SKM-1 treated with dmso at 0.1 percent for 144 hours (cell line): ENCODE results near the gene ZNF552.
"Not testable (repeated sequence)": the region's sequence is repeated elsewhere in the genome, so short reads cannot be mapped to it uniquely, and the experiment has no call there.

Source experiments
- DNase-seq: peaks from one replicate; lab custom pipeline; 2025; ENCODE audit not compliant: unreplicated experiment; lab: John Stamatoyannopoulos, UW

Gene ZNF552

DNA sequence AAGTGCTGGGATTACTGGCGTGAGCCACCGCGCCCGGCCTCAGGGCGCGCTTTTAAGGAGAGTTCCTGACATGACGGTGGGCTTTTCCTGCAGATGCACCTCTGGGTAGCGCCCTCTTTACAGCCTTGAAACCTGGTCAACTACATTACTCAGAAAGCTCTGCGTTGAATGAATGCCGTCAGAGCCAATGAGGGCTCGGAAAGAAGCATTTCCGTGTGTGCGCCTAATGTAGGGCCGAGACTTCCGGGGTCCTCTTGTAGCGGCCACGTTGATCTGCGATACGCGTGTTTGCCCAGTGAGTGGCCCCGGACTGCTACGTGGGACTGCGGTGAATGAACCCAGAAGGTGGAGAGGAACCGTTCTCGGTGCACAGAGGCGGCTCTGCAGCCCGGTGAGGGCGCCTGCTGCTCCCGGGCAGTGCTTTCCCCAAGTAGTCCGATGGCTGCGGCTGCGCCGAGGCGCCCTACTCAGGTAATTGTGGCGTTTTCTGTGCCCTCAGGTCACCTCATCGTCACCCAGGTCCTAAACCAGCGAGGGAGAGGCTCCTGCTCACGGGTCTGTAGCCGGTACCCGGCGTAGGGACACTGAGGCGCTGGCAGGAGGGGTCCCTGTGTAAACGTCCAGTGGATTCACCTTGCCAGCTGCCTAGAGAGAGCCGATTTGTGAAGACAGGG lies 4.9 kb upstream of the ZNF552 start:
- peak; percentile 57 for DNase-seq

DNA sequence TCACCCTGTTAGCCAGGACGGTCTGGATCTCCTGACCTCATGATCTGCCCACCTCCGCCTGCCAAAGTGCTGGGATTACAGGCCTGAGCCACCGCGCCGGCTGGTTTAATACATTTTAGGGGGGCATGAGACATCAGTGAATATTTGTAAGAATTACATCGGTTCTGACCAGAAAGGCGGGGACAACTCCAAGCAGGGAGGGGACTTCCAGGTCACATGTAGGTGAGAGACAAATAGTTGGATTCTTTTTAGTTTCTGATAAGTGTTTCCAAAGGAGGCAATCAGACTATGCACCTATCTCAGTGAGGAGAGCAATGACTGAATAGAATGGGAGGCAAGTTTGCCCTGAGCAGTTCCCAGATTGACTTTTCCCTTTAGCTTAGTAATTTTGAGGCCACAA lies 3.7 kb upstream of the ZNF552 start:
- no peak for DNase-seq

DNA sequence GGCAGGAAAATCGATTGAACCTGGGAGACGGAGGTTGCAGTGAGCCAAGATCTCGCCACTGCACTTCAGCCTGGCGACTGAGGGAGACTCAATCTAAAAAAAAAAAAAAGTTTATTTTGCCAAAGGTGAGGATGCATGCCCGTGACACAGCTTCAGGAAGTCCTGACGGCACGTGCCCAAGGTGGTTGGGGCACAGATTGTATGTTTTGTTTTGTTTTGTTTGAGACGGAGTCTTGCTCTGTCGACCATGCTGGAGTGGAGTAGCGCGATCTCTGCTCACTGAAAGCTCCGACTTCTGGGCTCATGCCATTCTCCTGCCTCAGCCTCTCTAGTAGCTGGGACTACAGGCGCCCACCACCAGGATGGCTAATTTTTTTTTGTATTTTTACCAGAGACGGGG lies 3.3 kb upstream of the ZNF552 start:
- no peak for DNase-seq

DNA sequence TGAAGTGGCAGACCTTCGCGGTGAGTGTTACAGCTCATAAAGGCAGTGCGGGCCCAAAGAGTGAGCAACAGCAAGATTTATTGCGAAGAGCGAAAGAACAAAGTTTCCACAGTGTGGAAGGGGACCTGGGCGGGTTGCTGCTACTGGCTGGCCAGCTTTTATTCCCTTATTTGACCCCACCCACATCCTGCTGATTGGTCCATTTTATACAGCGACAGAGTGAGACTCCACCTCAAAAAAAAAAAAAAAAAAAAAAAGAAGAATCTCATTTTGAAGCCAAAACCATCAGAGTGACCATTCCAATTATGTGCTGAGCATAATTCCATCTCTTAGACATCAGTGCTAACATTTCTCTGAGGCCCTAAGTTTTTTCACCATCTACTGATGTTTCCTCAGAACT lies 1.9 kb upstream of the ZNF552 start:
- DNase-seq, result no peak

DNA sequence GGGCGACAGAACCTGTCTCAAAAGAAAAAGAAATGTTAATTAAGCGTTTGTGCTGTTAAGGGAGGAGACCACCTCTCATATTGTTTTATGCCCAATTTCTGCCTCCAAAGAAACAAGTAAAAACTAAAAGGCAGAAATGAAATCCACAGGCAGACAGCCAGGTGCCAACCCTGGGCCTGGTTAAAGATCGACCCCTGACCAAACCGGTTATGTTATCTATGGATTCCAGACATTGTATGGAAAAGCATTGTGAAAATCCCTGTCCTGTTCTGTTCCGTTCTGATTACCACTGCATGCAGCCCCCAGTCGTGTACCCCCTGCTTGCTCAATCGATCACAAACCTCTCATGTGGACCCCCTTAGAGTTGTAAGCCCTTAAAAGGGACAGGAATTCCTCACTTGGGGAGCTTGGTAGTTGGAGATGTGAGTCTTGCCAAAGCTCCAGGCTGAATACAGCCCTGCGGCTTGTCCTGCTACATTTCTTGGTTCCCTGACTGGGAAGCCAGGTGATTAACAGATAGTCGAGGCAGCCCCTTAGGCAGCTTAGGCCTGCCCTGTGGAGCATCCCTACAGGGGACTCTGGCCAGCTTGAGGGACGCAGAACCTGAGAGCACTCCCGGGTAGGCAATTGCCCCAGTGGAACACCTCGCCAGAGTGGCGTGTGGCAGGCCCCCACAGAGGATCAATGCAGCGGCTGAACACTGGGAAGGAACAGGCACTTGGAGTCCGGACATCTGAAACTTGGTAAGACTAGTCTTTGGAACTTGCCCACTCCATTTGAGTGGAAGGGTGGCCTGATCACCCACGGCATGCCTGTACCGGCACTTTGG lies 748 bp upstream of the ZNF552 start:
- no peak for DNase-seq

DNA sequence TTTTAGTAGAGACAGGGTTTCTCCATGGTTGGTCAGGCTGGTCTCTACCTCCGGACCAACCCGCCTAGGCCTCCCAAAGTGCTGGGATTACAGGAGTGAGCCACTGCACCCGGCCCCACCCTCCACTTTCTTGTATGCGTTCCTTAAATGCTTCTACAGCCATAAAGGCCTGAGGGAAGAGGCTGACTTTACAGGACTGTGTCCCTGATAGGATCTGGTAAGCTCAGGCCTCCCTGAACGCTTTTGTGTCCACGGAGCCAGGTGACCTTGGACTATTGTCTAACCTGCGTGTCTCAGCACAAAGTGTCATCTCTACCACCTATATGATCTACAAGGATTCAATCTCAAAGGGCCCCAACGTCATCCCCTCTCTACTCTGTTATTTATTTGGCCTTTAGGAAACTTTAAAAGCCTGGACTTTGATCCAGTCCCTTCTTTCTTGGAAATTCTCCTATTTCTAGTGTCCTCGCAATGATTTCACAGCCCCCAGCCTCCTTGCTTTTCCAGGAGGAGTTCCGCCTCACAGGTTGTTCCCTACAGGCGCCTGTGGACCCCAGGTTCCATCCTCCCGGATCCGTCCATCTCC lies 701 bp downstream of the ZNF552 start:
- DNase-seq, result no peak

DNA sequence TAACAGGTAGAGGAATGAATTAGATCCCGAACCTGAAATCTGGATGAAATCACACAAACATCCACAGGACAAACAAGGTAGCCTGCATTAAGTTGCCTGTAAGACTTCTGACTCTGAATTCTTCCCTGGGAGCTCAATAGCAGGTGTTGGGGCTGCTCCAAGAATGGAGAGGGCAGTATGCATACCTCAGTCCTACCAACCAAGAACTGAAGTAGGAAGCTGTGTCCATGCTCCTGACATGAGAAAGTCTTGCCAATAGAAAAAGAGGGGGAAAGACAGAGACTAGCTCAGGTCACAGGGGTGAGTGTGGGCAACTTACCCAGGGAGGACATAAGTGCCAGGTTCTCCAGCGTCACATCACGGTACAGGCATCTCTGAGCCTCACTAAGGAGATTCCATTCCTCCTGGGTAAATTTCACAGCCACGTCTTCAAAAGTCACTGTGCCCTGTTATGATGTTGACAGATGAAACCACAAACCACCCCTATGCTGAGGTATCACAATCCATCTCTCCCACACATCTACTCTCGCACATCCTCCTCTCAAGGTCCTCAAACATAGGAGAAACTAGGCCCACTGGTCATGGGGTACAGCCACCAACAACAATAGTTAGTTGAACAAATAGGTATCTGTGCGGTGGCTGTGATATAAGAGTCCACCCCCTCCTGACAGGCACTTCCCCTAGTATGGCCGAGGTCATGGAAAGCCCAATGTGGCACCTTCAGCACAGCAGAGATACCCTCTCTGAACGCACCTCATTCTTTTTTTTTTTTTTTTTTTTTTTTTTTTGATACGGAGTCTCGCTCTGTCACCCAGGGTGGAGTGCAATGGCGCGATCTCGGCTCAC lies 1.5 kb downstream of the ZNF552 start:
- DNase-seq, result not testable (repeated sequence)

DNA sequence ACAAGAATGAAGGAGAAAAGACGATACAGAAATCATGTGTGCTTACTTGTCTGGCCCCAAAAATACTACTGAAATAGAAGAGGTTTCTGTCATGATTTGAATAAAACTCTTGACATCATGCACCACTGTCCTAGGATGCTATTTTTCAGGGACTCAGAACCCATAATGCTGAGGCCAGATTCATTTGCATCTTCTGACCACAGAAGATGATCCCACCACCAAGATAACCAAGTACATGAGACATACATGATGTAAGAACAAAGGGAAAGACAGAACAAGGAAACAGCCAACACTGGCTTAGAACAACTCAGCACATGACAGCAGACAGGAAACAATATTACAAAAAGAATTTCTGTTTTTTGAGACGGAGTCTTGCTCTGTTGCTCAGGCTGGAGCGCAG lies 2.5 kb downstream of the ZNF552 start:
- DNase-seq, result no peak

DNA sequence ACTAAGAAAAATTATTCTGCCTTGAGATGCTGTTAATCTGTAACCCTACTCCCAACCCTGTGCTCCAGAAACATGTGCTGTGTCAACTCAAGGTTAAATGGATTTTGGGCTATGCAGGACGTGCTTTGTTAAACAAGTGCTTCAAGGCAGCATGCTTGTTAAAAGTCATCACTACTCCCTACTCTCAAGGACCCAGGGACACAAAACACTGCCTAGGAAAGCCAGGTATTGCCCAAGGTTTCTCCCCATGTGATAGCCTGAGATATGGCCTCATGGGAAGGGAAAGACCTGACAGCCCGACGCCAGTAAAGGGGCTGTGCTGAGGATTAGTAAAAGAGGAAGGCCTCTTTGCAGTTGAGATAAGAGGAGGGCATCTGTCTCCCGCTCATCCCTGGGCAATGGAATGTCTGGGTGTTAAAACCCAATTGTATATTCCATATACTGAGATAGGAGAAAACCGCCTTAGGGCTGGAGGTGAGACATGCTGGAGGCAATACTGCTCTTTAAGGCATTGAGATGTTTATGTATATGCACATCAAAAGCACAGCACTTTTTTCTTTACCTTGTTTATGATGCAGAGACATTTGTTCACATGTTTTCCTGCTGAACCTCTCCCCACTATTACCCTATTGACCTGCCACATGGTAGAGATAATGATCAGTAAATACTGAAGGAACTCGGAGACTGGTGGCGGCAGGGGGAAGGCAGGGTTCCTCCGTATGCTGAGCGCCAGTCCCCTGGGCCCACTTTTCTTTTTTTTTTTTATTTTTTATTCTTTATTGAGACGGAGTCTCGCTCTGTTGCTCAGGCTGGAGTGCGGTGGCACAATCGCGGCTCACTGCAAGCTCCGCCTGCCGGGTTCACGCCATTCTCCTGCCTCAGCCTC lies 4.1 kb downstream of the ZNF552 start:
- DNase-seq, result not testable (repeated sequence)

DNA sequence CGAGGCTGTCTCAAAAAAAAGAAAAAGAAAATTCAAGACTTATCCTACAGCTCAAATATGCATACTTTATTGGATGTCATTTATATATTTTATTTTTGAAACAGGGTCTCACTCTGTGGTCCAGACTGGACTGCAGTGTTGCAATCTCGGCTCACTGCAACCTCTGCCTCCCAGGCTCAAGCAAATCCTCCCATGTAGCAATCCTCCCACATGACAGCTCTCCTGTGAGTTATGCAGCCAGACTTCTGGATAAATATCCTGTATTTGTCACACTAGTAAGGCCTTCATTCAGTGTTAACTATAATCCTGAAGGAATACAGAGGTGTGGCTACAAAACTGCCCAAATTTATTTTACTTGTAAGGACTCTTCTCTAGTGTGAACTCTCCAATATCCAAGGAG lies 7.2 kb downstream of the ZNF552 start:
- no peak for DNase-seq

DNA sequence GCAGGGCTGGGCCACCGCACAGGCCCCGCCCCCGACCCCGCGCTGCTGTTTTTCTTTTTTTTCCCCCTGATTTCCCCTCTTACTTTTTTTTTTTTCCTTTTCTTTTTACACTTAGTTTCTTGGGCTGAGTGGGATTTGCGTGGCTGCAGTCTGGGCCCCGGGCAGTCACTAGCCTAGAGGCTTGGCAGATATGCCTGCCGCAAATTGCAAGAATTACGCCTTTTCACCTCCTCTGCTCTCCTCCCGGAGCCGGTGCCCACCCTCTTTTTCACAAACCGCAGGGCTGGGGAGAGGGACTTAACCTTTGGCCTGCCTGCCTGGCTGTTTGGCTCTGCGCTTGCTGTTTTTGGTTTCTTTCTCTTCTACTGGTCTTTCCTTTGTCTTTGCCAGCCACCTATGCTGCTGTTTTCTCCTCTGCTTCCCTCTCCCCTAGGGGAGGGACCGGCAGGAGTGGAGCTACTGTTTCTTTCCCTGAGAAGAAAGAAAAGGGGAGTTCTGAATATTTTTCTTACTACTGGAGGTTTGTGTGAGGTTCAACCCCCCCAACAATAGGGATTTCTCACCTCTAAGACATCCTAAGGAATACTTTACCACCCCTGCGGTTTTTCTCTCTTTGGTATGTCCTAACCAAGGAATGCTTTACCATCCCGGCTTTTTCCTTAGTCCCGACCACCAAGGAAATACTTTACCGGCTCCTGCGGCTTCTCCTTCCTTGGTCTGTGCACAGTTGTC lies 11.0 kb downstream of the ZNF552 start:
- no peak for DNase-seq

DNA sequence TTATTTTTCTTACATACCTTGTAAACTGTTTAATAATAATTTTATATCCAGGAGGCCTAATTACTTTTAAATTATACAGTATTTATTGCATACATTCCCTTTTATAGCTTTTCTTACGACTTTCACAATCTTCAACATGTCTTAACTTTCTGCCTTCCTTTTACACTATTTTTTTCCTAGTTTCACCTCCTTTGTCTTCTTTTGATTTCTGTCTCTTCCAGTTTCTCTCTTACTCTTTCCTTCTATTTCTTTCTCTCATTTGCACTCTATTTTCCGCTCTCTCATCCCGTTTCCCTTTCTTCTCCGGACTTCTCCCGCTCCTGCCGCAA lies 11.5 kb downstream of the ZNF552 start:
- no peak for DNase-seq

DNA sequence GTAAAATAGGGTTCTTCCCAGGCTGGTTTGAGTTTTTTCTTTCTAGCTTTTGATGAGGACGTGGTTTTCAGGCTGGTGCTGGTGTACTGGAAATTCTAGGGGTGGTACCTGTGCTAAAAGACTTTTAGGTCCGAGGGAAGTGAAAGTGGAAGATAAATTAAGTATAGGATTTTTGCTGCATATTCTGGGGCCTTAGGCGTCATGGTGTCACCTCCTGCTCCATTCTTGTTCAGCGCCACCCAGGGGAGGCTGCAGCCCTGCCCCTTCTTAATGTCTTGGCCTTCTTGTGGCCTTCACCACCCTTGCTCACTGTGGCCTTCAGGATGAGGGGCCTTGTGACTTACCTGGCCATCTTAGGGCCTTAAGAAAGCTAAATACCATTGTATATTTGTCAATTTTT lies 12.4 kb downstream of the ZNF552 start:
- DNase-seq, result no peak

DNA sequence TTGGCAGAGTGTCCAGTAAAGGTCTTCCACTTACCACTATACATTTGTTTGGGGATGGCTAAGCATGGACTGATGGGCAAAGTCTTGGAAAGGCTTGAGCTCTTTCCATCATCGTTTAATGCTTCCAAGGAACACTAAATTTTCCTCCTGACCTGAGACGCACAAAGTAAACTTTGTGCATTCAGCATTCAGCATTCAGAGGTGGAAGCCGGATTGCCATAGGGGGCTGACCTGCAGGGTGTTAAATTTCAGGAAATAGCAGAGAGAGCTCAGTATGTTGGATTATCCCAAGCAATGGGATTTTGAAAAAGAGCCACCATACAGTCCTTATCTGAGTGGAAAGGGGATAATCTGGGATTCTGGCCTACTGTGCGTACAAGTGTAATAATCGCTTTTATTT lies 14.0 kb downstream of the ZNF552 start:
- DNase-seq, result no peak

DNA sequence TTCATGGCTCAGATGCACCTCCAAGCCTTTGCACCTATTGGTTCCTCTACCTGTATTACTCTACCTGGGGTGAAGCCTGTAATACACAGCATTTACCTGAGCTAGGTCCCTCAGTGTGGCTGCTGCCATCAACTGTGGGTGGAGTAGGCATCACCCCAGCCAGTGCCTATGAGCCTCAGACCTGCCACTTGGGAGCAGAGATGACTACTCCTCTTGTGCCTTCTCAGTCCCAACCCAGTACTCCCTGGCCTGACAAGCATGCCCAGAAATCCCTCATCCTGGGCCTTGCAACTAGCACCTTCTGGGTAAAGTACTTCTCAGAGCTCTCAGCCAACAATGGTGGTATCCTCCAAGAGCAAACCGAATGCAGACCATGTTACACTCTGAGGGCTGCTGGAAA lies 18.1 kb downstream of the ZNF552 start:
- not testable (repeated sequence) for DNase-seq

DNA sequence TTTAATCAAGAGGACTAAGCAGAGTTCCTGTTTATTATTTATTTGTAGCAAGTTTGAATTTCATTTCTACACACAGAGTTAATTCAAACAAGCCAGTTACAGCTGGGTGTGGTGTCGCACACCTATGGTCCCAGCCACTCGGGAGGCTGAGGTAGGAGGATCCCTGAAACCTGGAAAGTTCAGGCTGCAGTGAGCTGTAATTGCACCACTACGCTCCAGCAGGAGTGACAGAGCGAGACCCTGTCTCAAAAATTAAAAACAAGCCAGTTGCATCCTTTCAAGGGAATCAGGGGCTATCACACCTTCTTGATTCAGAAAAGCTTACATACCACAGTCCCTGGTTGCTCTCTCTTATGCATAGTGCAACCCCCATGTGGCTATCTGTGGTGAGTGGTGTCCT lies 25.4 kb downstream of the ZNF552 start:
- DNase-seq, result no peak

DNA sequence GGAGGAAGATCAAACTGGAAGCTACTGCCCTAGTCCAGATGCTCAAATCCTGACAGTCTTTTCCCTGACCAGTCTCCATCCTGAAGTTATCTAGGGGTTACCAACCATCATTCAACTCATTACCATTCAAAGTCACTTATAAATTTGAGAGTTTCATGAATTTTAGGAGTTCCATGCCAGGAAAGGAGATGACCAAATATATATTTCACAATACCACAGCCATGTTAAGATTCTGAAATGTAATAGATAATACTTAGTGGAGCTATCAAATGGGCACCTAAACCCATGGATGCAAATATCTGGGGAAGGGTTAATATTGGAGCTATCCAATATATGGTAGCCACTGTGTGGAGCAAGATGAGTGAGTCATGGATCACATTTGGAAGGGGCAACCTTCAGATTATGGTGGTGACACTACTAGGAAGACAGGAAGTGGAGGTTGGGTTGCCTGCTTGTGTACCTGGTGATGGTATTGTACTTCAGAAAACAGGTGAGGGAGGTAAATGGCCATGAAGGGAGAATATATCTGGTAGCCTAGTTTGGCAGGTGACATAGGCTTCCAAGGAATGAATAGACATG lies 26.5 kb downstream of the ZNF552 start:
- no peak for DNase-seq

DNA sequence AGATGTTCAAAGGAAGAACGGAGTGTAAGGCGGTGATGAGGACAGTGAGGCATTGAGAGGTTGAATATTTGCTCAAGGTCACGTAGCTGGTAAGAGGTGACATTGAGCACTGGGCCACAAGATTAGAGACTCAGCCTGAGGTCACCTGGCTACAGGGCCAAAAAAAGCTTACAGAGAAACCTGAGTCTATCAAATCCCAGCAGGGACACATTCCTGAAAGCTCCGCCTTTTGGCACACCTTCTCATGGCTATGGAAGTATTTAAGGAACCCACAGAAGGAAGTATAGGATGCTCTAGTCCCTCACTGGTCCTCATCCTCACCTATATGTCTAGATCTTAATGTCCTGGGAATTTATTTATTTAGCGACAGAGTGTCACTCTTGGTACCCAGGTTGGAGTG lies 27.8 kb downstream of the ZNF552 start:
- DNase-seq, result no peak

DNA sequence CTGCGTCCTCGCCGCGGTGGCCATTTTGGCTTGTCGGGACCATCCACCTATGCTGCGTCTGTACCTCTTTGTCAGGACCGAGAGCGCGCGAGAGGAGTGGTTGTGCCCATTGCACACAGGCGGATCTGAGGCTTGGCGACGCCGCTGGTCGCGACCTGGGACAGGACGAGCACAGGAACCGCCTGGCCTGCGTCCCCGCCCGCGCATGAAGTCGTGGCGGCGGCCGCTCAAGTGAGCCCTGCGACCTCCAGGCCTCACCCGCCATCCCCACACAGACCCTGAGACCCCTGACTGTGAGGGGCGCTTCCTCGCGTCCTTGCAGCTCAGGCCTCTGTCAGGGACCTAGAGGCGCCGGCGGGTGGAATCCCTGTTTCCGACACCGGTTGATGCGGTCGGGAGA lies 28.4 kb downstream of the ZNF552 start:
- DNase-seq, result no peak
